Brain microvascular endothelial cell (primary cell): Measurements from ENCODE around the gene COL1A1.

ENCODE experiments used
- DNase-seq: peaks from one replicate; pipeline ENCODE4 v3.0.0-alpha.2; 2020
- H3K27ac ChIP-seq: fragments of 250-450 bp; sonication (Bioruptor Pico); 2 replicates; pipeline ENCODE4 v1.5.1; 2020; ENCODE audit warnings: mild to moderate bottlenecking, moderate library complexity
- H3K27me3 ChIP-seq: fragments of 250-450 bp; sonication (Bioruptor Pico); replicated peaks from 2 replicates; pipeline ENCODE4 v1.5.1; 2020; ENCODE audit warnings: mild to moderate bottlenecking
- H3K36me3 ChIP-seq: fragments of 250-450 bp; sonication (Bioruptor Pico); replicated peaks from 2 replicates; pipeline ENCODE4 v1.5.1; 2020; ENCODE audit warnings: mild to moderate bottlenecking
- H3K4me3 ChIP-seq: 2 replicates; pipeline ENCODE4 v1.5.1; 2011; ENCODE audit warnings: low read depth, mild to moderate bottlenecking, control low read depth, low read length, moderate library complexity
- in situ Hi-C: cut with HindIII; loops from 2 replicates; pipeline ENCODE4 v1.10.0; 2017; ENCODE audit warnings: low sequenced_read_pairs, low pct_ligation_motif_present
- TF ChIP-seq, protein P1 (sequence below): IDR thresholded peaks from 2 replicates; pipeline ENCODE4 v1.5.1; 2011; ENCODE audit warnings: low read depth, mild to moderate bottlenecking, moderate library complexity, low read length, control low read depth, inconsistent platforms; ENCODE audit errors: missing control alignments

Gene COL1A1

DNA sequence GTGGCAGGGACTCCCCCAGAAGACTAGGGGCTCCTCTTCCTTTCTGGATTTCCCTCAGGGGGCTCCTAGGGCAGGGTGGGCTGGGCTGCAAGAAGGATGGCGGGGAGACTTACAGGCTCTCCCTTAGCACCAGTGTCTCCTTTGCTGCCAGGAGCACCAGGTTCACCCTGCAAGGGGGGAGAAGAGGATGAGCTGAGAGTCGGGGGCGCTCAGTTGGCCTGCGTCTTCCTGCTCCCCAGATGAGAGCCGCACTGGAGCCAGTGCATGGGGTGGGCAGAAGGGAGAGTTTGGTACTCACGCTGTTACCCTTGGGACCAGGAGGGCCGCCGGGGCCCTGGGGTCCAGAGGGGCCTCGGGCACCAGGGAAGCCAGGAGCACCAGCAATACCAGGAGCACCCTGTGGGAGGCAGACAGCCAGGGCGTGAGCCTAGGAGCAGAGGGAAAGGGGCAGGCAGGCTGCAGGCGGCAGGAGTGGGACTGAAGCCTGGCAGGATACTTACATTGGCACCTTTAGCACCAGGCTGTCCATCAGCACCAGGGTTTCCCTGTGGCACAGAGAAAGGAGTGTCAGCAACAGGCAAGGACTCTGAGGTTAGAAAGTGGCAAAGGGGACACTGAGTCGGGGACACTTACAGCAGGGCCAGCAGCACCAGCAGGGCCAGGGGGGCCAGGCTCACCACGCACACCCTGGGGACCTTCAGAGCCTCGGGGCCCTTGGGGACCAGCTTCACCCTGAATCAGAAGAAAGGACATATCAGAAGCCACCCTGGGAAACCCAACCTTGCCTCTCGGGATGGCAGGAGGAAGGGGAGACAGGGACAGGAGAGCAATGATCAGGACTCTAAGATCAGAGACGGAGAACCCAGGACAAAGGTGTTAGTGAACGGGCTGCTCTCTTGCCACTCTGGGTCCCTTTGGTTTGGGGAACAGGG, 6.2 kb downstream of the COL1A1 start:
- H3K4me3 ChIP-seq: peak overlapping the region; percentile 100
- no peak for DNase-seq
- TF ChIP-seq, protein P1, sequence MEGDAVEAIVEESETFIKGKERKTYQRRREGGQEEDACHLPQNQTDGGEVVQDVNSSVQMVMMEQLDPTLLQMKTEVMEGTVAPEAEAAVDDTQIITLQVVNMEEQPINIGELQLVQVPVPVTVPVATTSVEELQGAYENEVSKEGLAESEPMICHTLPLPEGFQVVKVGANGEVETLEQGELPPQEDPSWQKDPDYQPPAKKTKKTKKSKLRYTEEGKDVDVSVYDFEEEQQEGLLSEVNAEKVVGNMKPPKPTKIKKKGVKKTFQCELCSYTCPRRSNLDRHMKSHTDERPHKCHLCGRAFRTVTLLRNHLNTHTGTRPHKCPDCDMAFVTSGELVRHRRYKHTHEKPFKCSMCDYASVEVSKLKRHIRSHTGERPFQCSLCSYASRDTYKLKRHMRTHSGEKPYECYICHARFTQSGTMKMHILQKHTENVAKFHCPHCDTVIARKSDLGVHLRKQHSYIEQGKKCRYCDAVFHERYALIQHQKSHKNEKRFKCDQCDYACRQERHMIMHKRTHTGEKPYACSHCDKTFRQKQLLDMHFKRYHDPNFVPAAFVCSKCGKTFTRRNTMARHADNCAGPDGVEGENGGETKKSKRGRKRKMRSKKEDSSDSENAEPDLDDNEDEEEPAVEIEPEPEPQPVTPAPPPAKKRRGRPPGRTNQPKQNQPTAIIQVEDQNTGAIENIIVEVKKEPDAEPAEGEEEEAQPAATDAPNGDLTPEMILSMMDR: peak; percentile 68
- peak overlapping the region; percentile 98 for H3K27ac ChIP-seq
- no peaks in the 10 kb centered on the region for H3K27me3 ChIP-seq
- peaks cover 95% of the 10 kb centered on the region for H3K36me3 ChIP-seq
- in situ Hi-C loops: no loop called here

DNA sequence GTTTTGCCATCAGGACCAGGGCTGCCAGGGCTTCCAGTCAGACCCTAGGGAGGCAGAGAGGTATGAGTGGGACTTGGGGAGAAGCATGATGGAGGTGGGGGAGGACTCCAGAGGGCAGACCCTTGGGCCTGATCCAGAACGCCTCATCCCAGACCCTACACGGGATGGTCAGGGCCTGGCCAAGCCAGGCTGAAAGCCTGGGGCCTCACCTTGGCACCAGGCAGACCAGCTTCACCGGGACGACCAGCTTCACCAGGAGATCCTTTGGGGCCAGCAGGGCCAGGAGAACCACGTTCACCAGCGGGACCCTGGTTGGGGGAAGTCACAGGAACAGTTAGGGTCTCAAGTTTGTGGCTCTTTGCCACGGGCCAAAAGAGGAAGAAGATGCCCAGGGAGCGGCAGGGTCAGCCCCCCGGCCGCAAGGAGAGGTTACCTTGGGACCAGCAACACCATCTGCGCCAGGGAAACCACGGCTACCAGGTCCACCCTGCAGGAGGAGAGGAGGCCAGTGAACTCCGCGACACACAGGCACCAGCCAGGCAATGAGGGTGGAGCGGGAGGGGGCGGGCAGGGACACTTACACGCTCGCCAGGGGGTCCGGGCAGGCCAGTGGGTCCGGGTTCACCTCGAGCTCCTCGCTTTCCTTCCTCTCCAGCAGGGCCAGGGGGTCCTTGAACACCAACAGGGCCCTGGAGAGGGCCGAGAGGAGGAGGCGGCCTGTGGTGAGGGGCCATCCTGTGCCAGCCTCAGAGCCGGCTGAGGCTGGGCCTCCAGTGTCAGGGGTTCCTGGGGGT, 7.1 kb downstream of the COL1A1 start:
- DNase-seq: no peak
- Histone ChIP-seq H3K27ac (peak overlapping the region; percentile 98), H3K4me3 (peak overlapping the region; percentile 12), H3K27me3 (no peaks in the 10 kb centered on the region), H3K36me3 (peaks cover 98% of the 10 kb centered on the region)
- TF ChIP-seq, protein P1: no peak
- in situ Hi-C loops: no loop called here

DNA sequence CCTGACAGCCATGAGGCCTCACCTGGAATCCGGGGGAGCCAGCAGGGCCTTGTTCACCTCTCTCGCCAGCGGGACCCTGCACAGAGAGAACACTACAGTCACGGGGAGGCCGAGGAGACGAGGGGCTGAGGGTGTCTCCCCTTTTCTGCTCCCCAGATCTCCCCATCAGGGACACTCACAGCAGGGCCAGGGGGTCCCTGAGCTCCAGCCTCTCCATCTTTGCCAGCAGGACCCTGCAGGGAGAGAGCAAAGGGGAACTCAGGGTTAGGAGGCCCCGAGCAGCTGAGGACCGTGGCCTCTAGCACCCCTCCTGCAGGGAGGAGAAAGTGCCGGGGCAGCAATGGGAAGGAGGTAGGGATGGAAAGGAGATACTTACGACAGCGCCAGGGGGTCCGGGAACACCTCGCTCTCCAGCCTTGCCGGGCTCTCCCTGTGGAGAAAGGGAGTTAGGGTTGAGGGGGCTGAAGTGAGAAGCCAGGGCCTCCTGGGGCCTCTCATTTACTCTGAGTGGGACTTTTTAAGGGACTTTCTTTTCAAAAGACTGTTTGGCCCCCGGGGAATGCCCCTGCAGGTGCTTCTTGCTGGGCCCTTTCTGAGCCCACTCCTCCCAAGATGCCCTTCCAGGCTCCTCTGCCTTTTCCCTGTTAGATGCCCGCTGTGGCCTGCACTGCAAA, 8.7 kb downstream of the COL1A1 start:
- in situ Hi-C loops: no loop called here
- peaks cover 99% of the 10 kb centered on the region for H3K36me3 ChIP-seq
- TF ChIP-seq, protein P1: no peak

DNA sequence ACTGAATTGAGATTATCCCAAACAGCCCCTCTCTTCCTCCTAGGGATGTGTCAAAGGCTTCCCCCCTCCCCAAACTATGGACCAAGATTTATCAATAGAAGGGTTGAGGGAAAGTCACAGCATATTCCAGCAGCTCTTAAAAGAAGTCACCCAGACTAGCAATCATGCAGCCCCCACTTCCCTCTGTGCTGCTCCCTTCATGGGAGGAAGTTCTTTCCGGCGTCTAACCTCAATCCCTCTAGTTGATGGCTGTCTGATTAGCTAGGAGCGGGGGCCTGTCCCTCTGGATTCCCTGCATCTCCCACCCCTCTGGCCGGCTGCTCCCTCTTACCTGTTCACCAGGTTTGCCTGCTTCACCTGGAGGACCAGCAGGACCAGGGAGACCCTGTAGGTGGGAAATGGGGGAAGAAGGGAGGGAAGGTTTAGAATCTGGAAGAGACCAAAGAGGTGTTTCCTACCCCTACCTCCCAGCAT, 9.2 kb downstream of the COL1A1 start:
- DNase-seq: no peak
- TF ChIP-seq, protein P1: no peak
- H3K36me3 ChIP-seq: peaks cover 99% of the 10 kb centered on the region
- H3K27me3 ChIP-seq: no peaks in the 10 kb centered on the region
- in situ Hi-C loops: no loop called here
- no peak overlapping the region for H3K4me3 ChIP-seq
- H3K27ac ChIP-seq: peak overlapping the region; percentile 98

More for the DNA sequence above, 8.7 kb downstream of the COL1A1 start:
- Histone ChIP-seq H3K4me3 (peak overlapping the region; percentile 6), H3K27ac (peak overlapping the region; percentile 98), H3K27me3 (no peaks in the 10 kb centered on the region)
- no peak for DNase-seq

DNA sequence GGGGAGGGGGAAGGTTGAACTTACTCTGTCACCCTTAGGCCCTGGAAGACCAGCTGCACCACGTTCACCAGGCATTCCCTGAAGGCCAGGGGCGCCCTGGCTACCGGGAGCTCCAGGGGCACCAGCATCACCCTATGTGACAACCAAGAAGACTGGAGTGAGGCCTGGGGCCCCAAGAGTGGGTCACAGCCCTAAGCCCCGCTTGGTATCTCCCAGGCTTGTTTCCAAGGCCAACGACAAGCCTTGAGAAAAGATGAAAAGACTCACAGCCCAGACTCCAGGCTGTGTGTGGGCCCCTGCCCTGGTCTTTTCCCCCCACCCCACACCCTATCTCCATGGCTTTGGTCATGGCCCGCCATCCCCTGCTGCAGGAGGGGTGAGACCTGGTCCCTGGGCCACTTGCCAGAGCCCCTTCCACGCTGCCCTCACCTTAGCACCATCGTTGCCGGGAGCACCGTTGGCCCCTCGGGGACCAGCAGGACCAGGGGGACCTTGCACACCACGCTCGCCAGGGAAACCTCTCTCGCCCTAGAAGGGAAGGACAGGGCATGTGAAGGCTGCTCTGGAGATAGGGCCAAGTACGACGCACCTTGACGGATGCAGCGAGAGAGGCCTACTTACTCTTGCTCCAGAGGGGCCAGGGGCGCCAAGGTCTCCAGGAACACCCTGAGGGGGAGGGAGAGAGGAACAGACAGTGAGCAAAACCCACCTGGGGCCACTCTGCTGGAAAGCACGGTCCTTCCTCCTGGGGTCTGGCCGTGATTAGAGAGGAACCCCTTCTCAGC, 9.9 kb downstream of the COL1A1 start:
- TF ChIP-seq, protein P1: no peak
- Histone ChIP-seq H3K36me3 (peaks cover 99% of the 10 kb centered on the region), H3K27ac (peak overlapping the region; percentile 98), H3K4me3 (peak overlapping the region; percentile 3), H3K27me3 (no peaks in the 10 kb centered on the region)
- in situ Hi-C loops: no loop called here
- DNase-seq: no peak
